Coronary artery (tissue), 2 donors: ENCODE measurements around the gene UBE2Q1.

Experiments used
- DNase-seq: peaks from one replicate; pipeline ENCODE4 v3.0.0-alpha.2; 2017; ENCODE audit warnings: low spot score
- H3K27ac ChIP-seq, 2 donors: fragments of 200-600 bp; sonication (generic); one replicate each; pipeline ENCODE4 v1.5.1; 2016 to 2019
- H3K4me3 ChIP-seq: fragments of 200-600 bp; sonication (generic); 2 replicates; pipeline ENCODE4 v1.5.1; 2016; ENCODE audit warnings: mild to moderate bottlenecking, moderate library complexity
- CTCF ChIP-seq: fragments of 200-600 bp; sonication (generic); IDR thresholded peaks from one replicate; pipeline ENCODE4 v1.5.1; 2019; ENCODE audit warnings: antibody characterized with exemption

The UBE2Q1 gene

GRCh38 chr1:154551474-154551873, 7.0 kb downstream of the UBE2Q1 start:
- no peak for DNase-seq
- Histone ChIP-seq H3K27ac (no peak overlapping the region), H3K4me3 (no peak overlapping the region)
- TF ChIP-seq CTCF: no peak

- H3K27ac ChIP-seq: no peak overlapping the region
- no peak overlapping the region for H3K4me3 ChIP-seq
- no peak for DNase-seq
- no peak for TF ChIP-seq CTCF
Measured at GRCh38 chr1:154550657-154551056, 7.8 kb downstream of the UBE2Q1 start.

GRCh38 chr1:154550070-154550469, 8.4 kb downstream of the UBE2Q1 start:
- no peak overlapping the region for H3K27ac ChIP-seq
- no peak for TF ChIP-seq CTCF
- no peak overlapping the region for H3K4me3 ChIP-seq
- DNase-seq: no peak

GRCh38 chr1:154549202-154549770, 9.2 kb downstream of the UBE2Q1 start:
- DNase-seq: no peak
- H3K4me3 ChIP-seq: no peak overlapping the region
- H3K27ac ChIP-seq: no peak overlapping the region
- TF ChIP-seq CTCF: no peak

GRCh38 chr1:154548028-154548427, 10.4 kb downstream of the UBE2Q1 start:
- DNase-seq: no peak
- no peak for TF ChIP-seq CTCF
- H3K27ac ChIP-seq: no peak overlapping the region

GRCh38 chr1:154547105-154547732, 11.2 kb downstream of the UBE2Q1 start:
- DNase-seq: no peak
- H3K4me3 ChIP-seq: no peak overlapping the region
- no peak overlapping the region for H3K27ac ChIP-seq
- TF ChIP-seq CTCF: no peak

More at GRCh38 chr1:154548028-154548427, 10.4 kb downstream of the UBE2Q1 start:
- H3K4me3 ChIP-seq: no peak overlapping the region
